Mucosa of descending colon (tissue), 3 donors: Measurements from ENCODE around the gene MBLAC2. TPM values are rescaled to one million over a fixed set of nuclear protein-coding genes. Genes with fewer than 3 reads are reported as not detected.

Experiments
- ATAC-seq: fragments of 200-7000 bp; cut with Tn5 transposase; one replicate; pipeline ENCODE4 v1.9.1; 2020; ENCODE audit warnings: mild to moderate bottlenecking, moderate library complexity
- DNase-seq, 3 donors: peaks; one replicate each; pipeline ENCODE4 v3.0.0-alpha.2; 2020
- H3K36me3 ChIP-seq: fragments of 200-600 bp; one replicate; pipeline ENCODE4 v1.8.0; 2021; ENCODE audit warnings: low read depth, mild to moderate bottlenecking
- H3K4me1 ChIP-seq: fragments of 200-600 bp; one replicate; pipeline ENCODE4 v1.8.0; 2021; ENCODE audit warnings: low read depth, mild to moderate bottlenecking
- H3K4me3 ChIP-seq: fragments of 200-600 bp; one replicate; pipeline ENCODE4 v1.8.0; 2021; ENCODE audit warnings: mild to moderate bottlenecking
- H3K9me3 ChIP-seq: fragments of 200-600 bp; one replicate; pipeline ENCODE4 v1.8.0; 2021; ENCODE audit warnings: mild to moderate bottlenecking
- CTCF ChIP-seq: fragments of 200-600 bp; IDR thresholded peaks from one replicate; pipeline ENCODE4 v1.8.0; 2022; ENCODE audit warnings: antibody characterized with exemption, mild to moderate bottlenecking
- intact Hi-C, 2 donors: fragments of 100-400 bp; cut with DNase I in 1 of 2; cut with micrococcal nuclease in 1 of 2; formaldehyde crosslinking; loops; one replicate each; pipeline versions ENCODE4 v1.11.0 to v1.11.1; 2022; cut with DNase I, micrococcal nuclease
- total RNA-seq, 3 donors: library from RNA; stranded (reverse); fragmentation: NEBNext Ultra II Directional in 2 of 3; extraction: Animal tissue kit (Norgen Biotek cat#: 25700) in 2 of 3; gene quantifications; one replicate each; pipeline versions ENCODE4 v1.2.1 to v1.2.4, GENCODE V29; 2021 to 2023
- donor health status: DM: no; HTN: no; CAD: no; lungs with moderate emphysema.
- donor health status: DM: no; HTN: no; CAD: no.
- donor health status: DM: no; HTN: yes; CAD: no.

Gene MBLAC2
- total RNA-seq, 3 donors from 2014 or later, result 4.5 to 5.8 (median 5.1) TPM

GRCh38 chr5:90477073-90477472 lies 2.5 kb upstream of the MBLAC2 start:
- intact Hi-C loops, result no loop called here
- no peak for TF ChIP-seq CTCF
- Histone ChIP-seq H3K4me1 (peaks cover 7% of the 10 kb centered on the region), H3K36me3 (no peaks in the 10 kb centered on the region), H3K4me3 (no peak overlapping the region), H3K9me3 (no peaks in the 10 kb centered on the region)
- DNase-seq, result no peak
- ATAC-seq, result no peak

- DNase-seq, result no peak
- no peak overlapping the region for H3K4me3 ChIP-seq
- TF ChIP-seq CTCF, result no peak
- intact Hi-C loops, result no loop called here
- no peaks in the 10 kb centered on the region for H3K36me3 ChIP-seq
- no peaks in the 10 kb centered on the region for H3K9me3 ChIP-seq
- ATAC-seq, result no peak
- H3K4me1 ChIP-seq, result peaks cover 7% of the 10 kb centered on the region
Observed at GRCh38 chr5:90476391-90476790, 1.8 kb upstream of the MBLAC2 start.

- no peak for TF ChIP-seq CTCF
- ATAC-seq (no peak), DNase-seq (peak in 1 of 3 donors; percentile 15)
- Histone ChIP-seq H3K4me3 (no peak overlapping the region), H3K9me3 (no peaks in the 10 kb centered on the region), H3K36me3 (no peaks in the 10 kb centered on the region), H3K4me1 (peaks cover 7% of the 10 kb centered on the region)
- intact Hi-C loops, result no loop called here
Observed at GRCh38 chr5:90475436-90475980, 937 bp upstream of the MBLAC2 start.

- Histone ChIP-seq H3K9me3 (no peaks in the 10 kb centered on the region), H3K4me3 (peak overlapping the region; percentile 67), H3K4me1 (peaks cover 7% of the 10 kb centered on the region), H3K36me3 (no peaks in the 10 kb centered on the region)
- no peak for TF ChIP-seq CTCF
- intact Hi-C loops, result loop anchor here in 1 of 2 donors (2.0 kb wide), 1 partner anchor 63 kb away; no protein-coding TSS in a partner anchor
- DNase-seq (peak; percentile 53 to 74 (median 70)), ATAC-seq (peak; percentile 44)
Observed at GRCh38 chr5:90473396-90474234, 956 bp downstream of the MBLAC2 start.

GRCh38 chr5:90472783-90473395 lies 1.7 kb downstream of the MBLAC2 start:
- H3K9me3 ChIP-seq, result no peaks in the 10 kb centered on the region
- DNase-seq (no peak), ATAC-seq (no peak)
- TF ChIP-seq CTCF, result no peak
- H3K4me3 ChIP-seq, result no peak overlapping the region
- intact Hi-C loops, result loop anchor here in 1 of 2 donors (2.0 kb wide), 1 partner anchor 62 kb away; no protein-coding TSS in a partner anchor
- no peaks in the 10 kb centered on the region for H3K36me3 ChIP-seq
- H3K4me1 ChIP-seq, result peaks cover 7% of the 10 kb centered on the region
